K562 (cell line): Measurements from ENCODE around the gene TTC5. TPM values are rescaled to one million over a fixed set of nuclear protein-coding genes. Genes with fewer than 3 reads are reported as not detected.

Experiments
- ATAC-seq: fragments of 200-7000 bp; cut with Tn5 transposase; 3 replicates; pipeline ENCODE4 v1.9.1; 2020; ENCODE audit warnings: moderate library complexity
- BruUV-seq: library from RNA; stranded (reverse); fragments of 400-500 nt; replicated peaks from 2 replicates; lab custom pipeline; 2021; lab: Mats Ljungman, UMichigan
- CTCF ChIA-PET: fragments of 300-600 bp; formaldehyde crosslinking; extraction: SDS; loops from one replicate; lab custom pipeline; 2021; ENCODE audit warnings: low intra/inter-chr PET ratio; lab: Yijun Ruan, JAX
- POLR2A ChIA-PET: fragments of 300-600, 350-650 bp; sonication (Branson Sonifier 250); formaldehyde crosslinking; extraction: SDS; loops from one replicate; lab custom pipeline; 2021; ENCODE audit warnings: antibody characterized with exemption, inconsistent platforms; lab: Yijun Ruan, JAX
- DNase-seq, 4 experiments: peaks; one replicate each; pipeline versions ENCODE4 v3.0.0 to v3.0.0-alpha.2; 2011 to 2018; ENCODE audit warnings: low spot score in 3 of 4, mixed read lengths in 3 of 4; ENCODE audit errors: extremely low read depth in 1 of 4
- FAIRE-seq: peaks from 2 replicates; lab custom pipeline; 2011; peaks lifted over from hg19 to GRCh38; lab: Jason Lieb, UNC
- H2AFZ ChIP-seq: 2 replicates; pipeline ENCODE4 v1.6.0; 2011; ENCODE audit warnings: low read depth, low read length, control low read depth, inconsistent platforms
- H3K27ac ChIP-seq: fragments of 200-600 bp; 3 replicates; pipeline ENCODE4 v1.8.0; 2011; ENCODE audit warnings: low read depth, mild to moderate bottlenecking, control low read depth, inconsistent platforms, low read length, moderate library complexity, mixed read lengths; ENCODE audit errors: extremely low read depth
- H3K27me3 ChIP-seq, 2 experiments: fragments of 300-600 bp in 1 of 2; 2 replicates in 1 of 2; 3 replicates in 1 of 2; pipeline versions ENCODE4 v1.6.0 to v1.8.0; 2011; ENCODE audit warnings: inconsistent platforms in 2 of 2, low read length in 2 of 2, mild to moderate bottlenecking in 1 of 2, mixed read lengths in 1 of 2, moderate library complexity in 1 of 2; ENCODE audit not compliant: control insufficient read depth in 2 of 2, insufficient read depth in 2 of 2
- H3K36me3 ChIP-seq: fragments of 300-600 bp; 3 replicates; pipeline ENCODE4 v1.8.0; 2011; ENCODE audit warnings: mild to moderate bottlenecking, low read length, inconsistent platforms; ENCODE audit not compliant: control insufficient read depth, insufficient read depth
- H3K4me1 ChIP-seq, 2 experiments: fragments of 200-600 bp in 1 of 2; replicated peaks in 1 of 2; 2 replicates in 1 of 2; 3 replicates in 1 of 2; pipeline versions ENCODE4 v1.5.1 to v1.8.0; 2011; ENCODE audit warnings: inconsistent platforms in 2 of 2, low read length in 2 of 2, mild to moderate bottlenecking in 1 of 2, mixed read lengths in 1 of 2, moderate library complexity in 1 of 2; ENCODE audit not compliant: control insufficient read depth in 2 of 2, insufficient read depth in 2 of 2
- H3K4me2 ChIP-seq: 2 replicates; pipeline ENCODE4 v1.6.1; 2011; ENCODE audit warnings: low read length, control low read depth, inconsistent platforms, mixed read lengths; ENCODE audit not compliant: insufficient read depth
- H3K4me3 ChIP-seq: fragments of 200-600 bp; sonication (generic), shearing (Covaris generic); 2 replicates; pipeline ENCODE4 v1.5.1; 2016; ENCODE audit warnings: control low read depth, inconsistent platforms
- H3K79me2 ChIP-seq: fragments of 200-600 bp; 3 replicates; pipeline ENCODE4 v1.8.0; 2011; ENCODE audit warnings: low read length, inconsistent platforms; ENCODE audit not compliant: control insufficient read depth, insufficient read depth
- H3K9ac ChIP-seq, 2 experiments: 2 replicates each; pipeline versions ENCODE4 v1.6.0 to v1.6.1; 2011; ENCODE audit warnings: low read depth in 2 of 2, low read length in 2 of 2, control low read depth in 1 of 2, inconsistent platforms in 1 of 2, mild to moderate bottlenecking in 1 of 2, mixed read lengths in 1 of 2; ENCODE audit not compliant: insufficient read depth in 1 of 2
- H3K9me1 ChIP-seq: one replicate; pipeline ENCODE4 v1.6.0; 2011; ENCODE audit warnings: inconsistent platforms, mild to moderate bottlenecking, low read length, moderate library complexity; ENCODE audit not compliant: control insufficient read depth, insufficient read depth
- H3K9me3 ChIP-seq: replicated peaks from 2 replicates; pipeline ENCODE4 v1.5.1; 2011; ENCODE audit warnings: low read depth, low read length, inconsistent platforms; ENCODE audit not compliant: control insufficient read depth, insufficient read depth
- H4K20me1 ChIP-seq: replicated peaks from 2 replicates; pipeline ENCODE4 v1.6.1; 2011; ENCODE audit warnings: low read length, inconsistent platforms, mixed read lengths; ENCODE audit not compliant: control insufficient read depth, insufficient read depth
- BACH1 ChIP-seq: fragments of 200-800 bp; sonication (Bioruptor generic); IDR thresholded peaks from 2 replicates; pipeline ENCODE4 v1.6.1; 2016; ENCODE audit warnings: missing genetic modification characterization, missing compliant biosample characterization
- CTCF ChIP-seq, 3 experiments: IDR thresholded peaks in 2 of 3; conservative IDR thresholded peaks in 1 of 3; 2 replicates each; pipeline ENCODE4 v1.5.1; 2011 to 2012; ENCODE audit warnings: low read length in 3 of 3, mild to moderate bottlenecking in 3 of 3, control low read depth in 2 of 3, improper control_type of control experiment in 1 of 3, inconsistent platforms in 1 of 3, low read depth in 1 of 3, mixed read lengths in 1 of 3, moderate library complexity in 1 of 3; ENCODE audit not compliant: insufficient read depth in 2 of 3
- EWSR1 ChIP-seq: fragments of 450-650 bp; IDR thresholded peaks from 2 replicates; pipeline ENCODE4 v1.6.1; 2018; ENCODE audit warnings: borderline replicate concordance, mild to moderate bottlenecking, low read depth, moderate library complexity; ENCODE audit not compliant: partially characterized antibody
- NFATC3 ChIP-seq: fragments of 450-650 bp; IDR thresholded peaks from 2 replicates; pipeline ENCODE4 v1.6.1; 2017; ENCODE audit warnings: mild to moderate bottlenecking
- NR2C1 ChIP-seq, 2 experiments: fragments of 450-650 bp; IDR thresholded peaks; 2 replicates each; pipeline ENCODE4 v1.6.1; 2017; ENCODE audit warnings: mild to moderate bottlenecking in 2 of 2, antibody characterized with exemption in 1 of 2, inconsistent platforms in 1 of 2, missing compliant biosample characterization in 1 of 2, missing genetic modification characterization in 1 of 2
- REST ChIP-seq, 2 experiments: fragments of 450-650 bp; formaldehyde crosslinking in 1 of 2; IDR thresholded peaks; 2 replicates each; pipeline versions ENCODE4 v1.4.0 to v1.6.1; 2014 to 2020; ENCODE audit warnings: mild to moderate bottlenecking in 2 of 2, borderline replicate concordance in 1 of 2, low read depth in 1 of 2
- SMC3 ChIP-seq: conservative IDR thresholded peaks from 2 replicates; pipeline ENCODE4 v1.6.1; 2011; ENCODE audit warnings: low read depth, low read length, improper control_type of control experiment; ENCODE audit not compliant: insufficient read depth
- ZNF436 ChIP-seq: fragments of 250-450, 450-650 bp; sonication (Bioruptor Pico); formaldehyde crosslinking; IDR thresholded peaks from 2 replicates; pipeline ENCODE4 v1.7.0; 2020; ENCODE audit warnings: mild to moderate bottlenecking
- ZNF830 ChIP-seq: fragments of 250-450 bp; sonication (Bioruptor Pico); IDR thresholded peaks from 2 replicates; pipeline ENCODE4 v1.5.0; 2021; ENCODE audit warnings: mild to moderate bottlenecking
- WGBS: fragments of 100-300 bp; shearing (Covaris generic); methylation state at CpG from one replicate; pipeline ENCODE4 v1.1.6; 2016; ENCODE audit warnings: low coverage, mixed read lengths; ENCODE audit not compliant: insufficient coverage; ENCODE audit errors: missing lambda C conversion rate; 5-methylcytosine and 5-hydroxymethylcytosine counted together
- in situ Hi-C: fragments of 300-500 bp; cut with MboI; formaldehyde crosslinking; loops from 4 replicates; pipeline ENCODE4 v1.15.0; 2018; ENCODE audit warnings: inconsistent platforms, mixed read lengths
- intact Hi-C: fragments of 100-400 bp; cut with micrococcal nuclease; formaldehyde crosslinking; loops from 2 replicates; pipeline ENCODE4 v1.14.2; 2022
- polyA plus RNA-seq, 8 experiments: library from polyadenylated mRNA; depleted of rRNA in 4 of 8; stranded (reverse) in 5 of 8; unstranded in 3 of 8; fragments of >200 nt; fragmentation: Nextera tagmentation in 2 of 8; fragmentation: Illumina TruSeq in 1 of 8; extraction: Ambion mirVana in 2 of 8; extraction: Trizol in 1 of 8; gene quantifications; 2 replicates each; pipeline versions ENCODE4 v1.2.1 to v1.2.3, GENCODE V29; 2011 to 2014; ENCODE audit warnings: inconsistent platforms in 1 of 8, missing spikeins in 1 of 8
- total RNA-seq, 7 experiments: library from RNA; depleted of rRNA in 6 of 7; stranded (reverse); fragments of >200 nt in 6 of 7; fragmentation: Illumina TruSeq in 2 of 7; extraction: Trizol in 2 of 7; gene quantifications; 2 replicates each; pipeline versions ENCODE4 v1.2.1 to v1.2.3, GENCODE V29; 2011 to 2021; ENCODE audit warnings: low replicate concordance in 1 of 7

TTC5 gene
- total and polyA plus RNA-seq, 9 of the 15 experiments (the other 6 are each of a cell fraction or from before 2014, with no cell fraction given): 4.8 to 17.1 (median 7.5) TPM

GRCh38 chr14:20327005-20327869, 21.5 kb upstream of the TTC5 start:
- H3K27ac ChIP-seq: no peak overlapping the region
- peak in 2 of 4 experiments; percentile 27 to 72 for DNase-seq
- no peak overlapping the region; a peak in 1 of 4 replicates for H3K9ac ChIP-seq
- H3K27me3 ChIP-seq: no peaks in the 10 kb centered on the region
- H3K79me2 ChIP-seq: peaks cover 86% of the 10 kb centered on the region
- 54% methylated on average over 8 of the region's 8 CpGs for WGBS
- H3K36me3 ChIP-seq: peaks cover 78% of the 10 kb centered on the region
- H3K4me1 ChIP-seq: peaks cover 0 to 14% of the 10 kb centered on the region in 2 experiments; a peak in 2 of 5 replicates
- H3K4me3 ChIP-seq: no peak overlapping the region
- peak; percentile 49 for FAIRE-seq
- no peaks in the 10 kb centered on the region for H3K9me1 ChIP-seq
- ChIA-PET CTCF (interaction anchor here (0.8 to 3.1 kb wide), 4 partner anchors 24 to 282 kb away, joined by 3 to 43 read pairs (median 4); no protein-coding TSS in a partner anchor), POLR2A (interaction anchor here (0.7 to 1.1 kb wide), 2 partner anchors 11 to 149 kb away, joined by 3 to 4 read pairs; no protein-coding TSS in a partner anchor)
- peak; percentile 34; the same call in 2 of the 3 replicates for ATAC-seq
- intact Hi-C loops (loop anchor here (1.0 to 5.0 kb wide), 3 partner anchors 16 to 282 kb away; partner anchors contain the start of genes PARP2 and TEP1), in situ Hi-C loops (loop anchor here (5.0 kb wide), 1 partner anchor 285 kb away; no protein-coding TSS in a partner anchor)
- no peaks in the 10 kb centered on the region; the same call in 1 of the 2 replicates for H3K9me3 ChIP-seq
- BruUV-seq: no TSS peak
- H3K4me2 ChIP-seq: no peak overlapping the region
- H4K20me1 ChIP-seq: no peaks in the 10 kb centered on the region; the same call in 1 of the 2 replicates
- no peak overlapping the region for H2AFZ ChIP-seq
- TF ChIP-seq NFATC3: no peak
- peak; percentile 45 for TF ChIP-seq SMC3
- TF ChIP-seq ZNF830 (CRISPR knock-in tag): no peak
- no peak for TF ChIP-seq EWSR1
- TF ChIP-seq BACH1 (tag): no peak
- TF ChIP-seq NR2C1 (IDR thresholded peaks at IDR 0.05): 0 out of 2 replicates have a peak, but pooled peaks have one; percentile 37
- no peak for TF ChIP-seq NR2C1 (tag; IDR thresholded peaks at IDR 0.05)
- peak; percentile 40 to 75 (median 47); a peak in 4 of 6 replicates for TF ChIP-seq CTCF (IDR thresholded peaks at IDR 0.05 in 2 of 3, conservative IDR thresholded peaks at IDR 0.05 in 1 of 3; ENCODE audit: insufficient read depth in 2 of 3, low read depth in 1 of 3, low read length in 3 of 3)
- peak; percentile 60; the same call in 1 of the 2 replicates for TF ChIP-seq REST (IDR thresholded peaks at IDR 0.05; ENCODE audit: borderline replicate concordance)
- TF ChIP-seq REST (CRISPR knock-in tag; IDR thresholded peaks at IDR 0.05; ENCODE audit: low read depth): no peak
- TF ChIP-seq ZNF436 (CRISPR knock-in tag): no peak
